Epithelial cell of proximal tubule (primary cell): ENCODE data around the gene YWHAB. TPM values are rescaled to one million over a fixed set of nuclear protein-coding genes. Genes with fewer than 3 reads are reported as not detected.

Experiments used
- DNase-seq: peaks from one replicate; pipeline ENCODE4 v3.0.0-alpha.2; 2011; ENCODE audit warnings: low read depth
- H3K4me3 ChIP-seq: 2 replicates; pipeline ENCODE4 v1.5.1; 2011; ENCODE audit warnings: low read depth, mild to moderate bottlenecking, low read length
- CTCF ChIP-seq: conservative IDR thresholded peaks from 2 replicates; pipeline ENCODE4 v1.5.1; 2012; ENCODE audit warnings: low read depth, mild to moderate bottlenecking, low read length
- total RNA-seq: library from RNA; depleted of rRNA; stranded (reverse); fragments of >200 nt; gene quantifications from 2 replicates; pipeline ENCODE4 v1.2.3, GENCODE V29; 2015

YWHAB gene
- total RNA-seq, 1 donor from 2014 or later, result 203 TPM

GRCh38 chr20:44901974-44902373 lies 16.5 kb downstream of the YWHAB start:
- no peak overlapping the region for H3K4me3 ChIP-seq
- DNase-seq, result no peak
- no peak for TF ChIP-seq CTCF

- no peak for TF ChIP-seq CTCF
- no peak overlapping the region for H3K4me3 ChIP-seq
- no peak for DNase-seq
These were observed 18.9 kb downstream of the YWHAB start for GRCh38 chr20:44904377-44904776.

- peak overlapping the region; percentile 79 for H3K4me3 ChIP-seq
- no peak for DNase-seq
- no peak for TF ChIP-seq CTCF
These were observed 23.7 kb downstream of the YWHAB start for GRCh38 chr20:44908987-44909871.

GRCh38 chr20:44909872-44910689 lies 24.6 kb downstream of the YWHAB start, which contains the start of gene PABPC1L:
PABPC1L (plus strand) TSS chr20:44910060; CDS start chr20:44910144, 84 bp downstream.
- H3K4me3 ChIP-seq, result peak within 1 kb of the TSS; percentile 79
- DNase-seq, result no peak
- TF ChIP-seq CTCF, result no peak

- no peak for DNase-seq
- TF ChIP-seq CTCF, result no peak
- peak overlapping the region; percentile 79 for H3K4me3 ChIP-seq
These were observed 25.3 kb downstream of the YWHAB start for GRCh38 chr20:44910690-44911262.

GRCh38 chr20:44911264-44911921 lies 25.9 kb downstream of the YWHAB start:
- peak; percentile 78 for TF ChIP-seq CTCF
- peak; percentile 26 for DNase-seq
- peak overlapping the region; percentile 79 for H3K4me3 ChIP-seq
